GM19452 (cell line): ENCODE measurements around the gene ERCC6.

ENCODE experiments used
- ATAC-seq: cut with Tn5 transposase; IDR thresholded peaks from one replicate; pipeline ENCODE4 v1.9.1; 2021; ENCODE audit not compliant: unreplicated experiment

Gene ERCC6

GRCh38 chr10:49538381-49539319 lies at the start of gene ERCC6:
TSS of gene ERCC6 (minus strand) at chr10:49539121.
- peak; percentile 80 for ATAC-seq

DNA sequence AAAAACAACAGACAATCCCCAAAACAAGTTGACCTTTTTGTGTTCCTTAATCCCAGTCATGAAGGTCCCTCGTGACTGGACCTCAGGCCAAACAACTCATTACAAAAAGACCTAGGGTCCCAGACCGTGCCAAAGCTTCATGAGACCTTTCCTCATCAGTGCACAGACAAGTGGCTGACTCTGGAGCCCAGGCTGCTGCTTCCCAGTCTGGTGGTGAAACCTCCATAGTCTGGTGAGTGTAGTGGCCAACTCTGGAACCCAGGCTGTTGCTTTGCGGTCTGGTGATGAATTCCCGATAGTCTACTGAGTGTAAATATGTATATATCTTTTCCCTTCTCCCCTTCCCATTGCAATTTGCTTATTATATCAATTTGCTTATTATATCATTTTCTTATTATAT lies 49.1 kb upstream of the ERCC6 start:
- ATAC-seq = no peak

GRCh38 chr10:49585387-49585786 lies 46.5 kb upstream of the ERCC6 start:
- ATAC-seq = no peak

GRCh38 chr10:49579621-49580020 lies 40.7 kb upstream of the ERCC6 start:
- no peak for ATAC-seq

GRCh38 chr10:49578392-49578791 lies 39.5 kb upstream of the ERCC6 start:
- no peak for ATAC-seq

DNA sequence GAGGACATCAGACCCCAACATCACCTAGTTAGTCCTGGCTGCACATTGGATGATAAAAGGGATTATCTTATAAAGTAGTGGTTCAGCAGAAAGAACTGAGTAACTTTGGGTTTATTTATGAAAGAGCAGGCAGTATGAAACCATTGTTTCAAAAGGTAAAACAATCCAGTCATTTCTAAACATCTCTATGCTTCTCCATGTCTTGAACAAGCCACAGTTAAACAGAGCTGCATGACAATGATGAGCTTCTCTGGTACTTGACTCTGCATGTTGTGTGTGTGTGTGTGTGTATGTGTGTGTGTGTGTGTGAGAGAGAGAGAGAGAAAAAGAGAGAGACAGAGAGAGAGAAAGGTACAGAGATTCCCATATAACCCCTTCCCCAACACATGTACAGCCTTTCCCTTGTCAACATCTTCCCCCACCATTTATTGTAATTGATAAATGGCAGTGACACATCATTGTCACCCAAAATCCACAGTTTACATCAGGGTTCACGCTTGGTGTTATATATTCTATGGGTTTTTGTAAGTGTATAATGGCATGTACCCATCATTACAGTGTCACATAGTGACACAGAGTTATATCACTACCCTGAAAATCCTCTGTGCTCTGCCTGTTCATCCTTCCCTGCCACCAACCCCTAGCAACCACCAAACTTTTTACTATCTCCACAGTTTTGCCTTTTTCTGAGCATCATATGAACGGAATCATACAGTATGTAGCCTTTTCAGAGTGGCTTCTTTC lies 38.4 kb upstream of the ERCC6 start:
- no peak for ATAC-seq

- ATAC-seq = no peak
Observed at GRCh38 chr10:49575489-49576072, 36.7 kb upstream of the ERCC6 start.

GRCh38 chr10:49572594-49573114 lies 33.7 kb upstream of the ERCC6 start:
- ATAC-seq = no peak

DNA sequence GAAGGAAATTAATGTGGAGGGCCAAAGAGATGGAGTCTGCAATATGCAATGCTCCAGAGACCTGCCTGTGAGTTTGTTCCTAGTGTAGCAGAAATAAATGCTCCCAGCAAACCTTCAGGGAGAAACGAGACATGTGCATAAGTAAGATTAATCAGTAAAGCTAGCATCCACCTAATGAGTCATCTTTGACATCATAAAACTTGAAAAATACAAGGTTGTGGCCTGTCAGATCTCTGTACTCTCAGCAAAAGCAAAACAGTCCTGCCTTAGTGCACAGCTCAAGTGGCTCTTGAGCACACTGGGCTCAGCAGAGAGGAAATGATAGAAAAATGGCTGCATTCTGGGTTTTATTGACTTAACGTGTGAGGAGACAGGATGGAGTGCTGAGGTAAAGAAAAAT lies 32.5 kb upstream of the ERCC6 start:
- no peak for ATAC-seq

DNA sequence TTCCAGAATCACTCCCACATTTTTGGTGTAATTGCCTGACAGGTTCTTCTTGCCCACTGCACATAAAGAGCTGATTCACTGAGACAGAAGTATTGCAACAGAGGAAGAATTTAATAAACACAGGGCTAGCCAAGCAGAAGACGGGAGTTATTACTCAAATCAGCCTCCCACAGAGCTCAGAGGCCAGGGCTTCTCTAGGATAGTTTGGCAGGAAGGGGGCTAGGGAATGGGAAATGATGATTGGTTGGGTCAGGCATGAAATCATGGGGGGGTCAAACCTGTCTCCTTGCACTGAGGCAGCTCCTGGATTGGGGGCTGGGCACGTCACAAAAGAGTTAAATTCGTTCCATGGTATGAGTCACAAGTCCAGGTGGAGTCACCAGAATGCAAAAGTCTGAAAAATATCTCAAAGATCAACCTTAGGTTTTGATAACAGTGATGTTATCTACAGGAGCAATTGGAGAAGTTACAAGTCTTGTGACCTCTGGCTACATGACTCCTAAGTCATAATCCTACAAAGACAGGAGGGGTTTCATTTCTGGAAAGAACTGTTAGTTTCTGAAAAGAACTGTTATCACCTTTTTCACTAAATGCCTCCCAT lies 30.2 kb upstream of the ERCC6 start:
- no peak for ATAC-seq

- ATAC-seq = peak; percentile 82
Observed at GRCh38 chr10:49568235-49568634, 29.3 kb upstream of the ERCC6 start.

- ATAC-seq = no peak
Observed at GRCh38 chr10:49567810-49568209, 28.9 kb upstream of the ERCC6 start.

GRCh38 chr10:49564461-49565009 lies 25.6 kb upstream of the ERCC6 start:
- no peak for ATAC-seq

DNA sequence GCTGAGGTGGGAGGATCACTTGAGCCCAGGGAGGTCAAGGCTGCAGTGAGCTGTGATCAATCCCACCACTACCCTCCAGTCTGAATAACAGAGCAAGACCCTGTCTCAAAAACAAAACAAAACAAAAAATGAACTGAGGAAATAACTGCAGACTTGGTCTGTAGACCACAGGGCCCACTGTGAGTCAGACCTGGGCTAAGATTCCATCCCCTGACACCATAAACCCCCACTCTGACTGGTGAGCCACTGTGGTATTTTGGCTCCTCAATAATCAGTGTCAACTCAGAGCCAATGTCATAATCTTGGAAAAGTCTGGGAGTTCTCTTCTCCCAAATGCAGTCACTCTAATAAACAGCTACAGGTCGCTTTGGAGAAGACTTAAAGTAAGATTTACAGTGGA lies 24.0 kb upstream of the ERCC6 start:
- ATAC-seq = no peak

DNA sequence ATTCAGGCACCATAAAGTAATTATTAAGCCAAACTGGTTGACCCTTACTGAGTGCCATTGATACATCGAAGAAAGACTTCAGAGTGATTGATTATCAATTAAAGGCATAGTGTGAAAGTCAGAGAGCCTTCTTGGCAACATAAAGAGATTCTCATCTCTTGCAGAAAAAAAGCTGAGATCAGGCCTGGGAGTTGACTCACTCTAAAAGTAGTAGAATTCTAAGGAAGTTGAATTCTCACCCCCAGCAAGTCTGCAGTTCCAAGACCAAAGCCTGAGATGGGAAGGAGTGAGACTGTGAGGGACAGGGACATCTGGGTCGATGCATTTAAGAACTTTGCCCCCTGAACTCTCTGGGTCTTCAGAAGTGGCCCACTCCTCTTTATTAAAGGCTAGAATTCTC lies 21.6 kb upstream of the ERCC6 start:
- ATAC-seq = no peak

DNA sequence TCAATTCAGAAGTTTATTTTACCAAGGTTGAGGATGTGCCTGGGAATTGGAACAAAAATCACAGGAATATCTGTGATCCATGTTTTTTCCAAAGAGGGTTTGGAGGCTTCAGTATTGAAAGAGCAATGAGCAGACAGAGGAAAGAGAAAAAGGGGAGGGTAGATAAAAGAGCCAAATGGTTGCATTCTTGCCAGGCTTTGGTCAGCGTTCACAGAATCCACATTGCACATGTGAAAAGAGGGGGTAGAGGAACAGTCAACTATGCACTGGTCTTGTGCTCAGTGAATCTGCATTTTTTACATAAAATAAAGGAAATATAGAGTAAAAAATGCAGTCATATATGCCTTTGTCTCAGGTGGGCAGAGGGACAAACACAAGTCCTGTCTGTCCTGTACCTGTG lies 20.6 kb upstream of the ERCC6 start:
- no peak for ATAC-seq

GRCh38 chr10:49558190-49558589 lies 19.3 kb upstream of the ERCC6 start:
- no peak for ATAC-seq

GRCh38 chr10:49557681-49558080 lies 18.8 kb upstream of the ERCC6 start:
- ATAC-seq = no peak

- ATAC-seq = no peak
Observed at GRCh38 chr10:49556723-49557122, 17.8 kb upstream of the ERCC6 start.

GRCh38 chr10:49552277-49552676 lies 13.4 kb upstream of the ERCC6 start:
- ATAC-seq = no peak

GRCh38 chr10:49550563-49550962 lies 11.6 kb upstream of the ERCC6 start:
- no peak for ATAC-seq
